GM21447 (cell line): Measurements from ENCODE around the gene CNTNAP2.

Experiments used
- ATAC-seq: cut with Tn5 transposase; IDR thresholded peaks from one replicate; pipeline ENCODE4 v1.9.1; 2021; ENCODE audit not compliant: unreplicated experiment

Gene CNTNAP2

DNA sequence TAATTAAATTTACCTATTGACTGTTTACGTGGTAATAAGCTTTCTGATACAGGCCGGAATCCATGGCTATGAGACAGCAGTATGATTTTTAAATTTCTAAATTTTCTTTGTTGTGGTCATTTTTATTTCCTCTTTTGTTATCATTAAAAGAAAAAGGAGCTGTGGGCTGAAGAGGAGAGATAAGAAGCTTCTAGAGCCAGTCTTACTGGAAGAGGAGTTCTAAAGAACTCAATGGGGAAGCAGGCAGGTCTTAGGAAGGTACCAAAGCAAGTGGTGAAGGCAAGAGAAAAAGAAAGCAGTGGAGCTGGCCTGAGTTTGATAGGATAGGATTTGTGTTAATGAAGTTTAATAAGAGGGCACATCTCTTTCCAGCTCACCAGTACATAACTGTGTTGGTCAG is 1187.8 kb downstream of the CNTNAP2 start:
- ATAC-seq: no peak

DNA sequence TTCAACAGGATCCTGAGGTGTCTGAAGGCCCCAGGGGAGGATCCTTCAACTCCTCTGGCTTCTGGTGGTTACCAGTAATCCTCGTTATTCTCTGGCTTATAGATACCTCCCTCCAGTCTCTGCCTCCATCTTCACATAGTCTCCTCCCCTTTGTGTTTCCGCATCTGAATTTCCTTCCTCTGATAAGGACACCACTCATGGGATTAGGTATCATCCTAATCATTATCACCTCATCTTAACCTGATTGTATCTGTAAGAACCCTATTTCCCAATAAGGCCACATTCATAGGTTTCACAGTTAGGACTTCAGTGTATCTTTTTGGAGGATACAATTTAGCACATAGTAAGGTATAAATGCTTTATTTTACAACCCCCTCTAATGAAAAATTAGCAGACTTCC is 1189.2 kb downstream of the CNTNAP2 start:
- no peak for ATAC-seq

DNA sequence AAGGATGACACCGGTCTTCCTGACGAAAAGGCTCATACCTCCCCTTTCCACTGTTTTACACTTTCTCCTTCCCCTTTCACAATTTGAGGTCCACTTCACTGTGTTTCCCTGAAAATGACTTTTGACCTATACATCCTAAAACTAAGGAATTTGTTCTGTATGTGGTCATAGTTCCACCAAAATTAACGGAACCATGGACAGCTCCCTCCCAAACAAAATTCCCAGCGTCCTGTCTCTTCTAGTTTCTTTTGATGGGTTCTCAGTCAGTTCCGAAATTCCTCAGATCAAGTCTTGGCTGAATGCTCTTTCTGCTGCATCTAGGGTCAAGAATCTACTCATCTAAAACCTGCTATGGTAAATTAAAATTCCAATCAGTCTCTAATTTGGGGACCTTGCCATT is 1191.9 kb downstream of the CNTNAP2 start:
- ATAC-seq: no peak

DNA sequence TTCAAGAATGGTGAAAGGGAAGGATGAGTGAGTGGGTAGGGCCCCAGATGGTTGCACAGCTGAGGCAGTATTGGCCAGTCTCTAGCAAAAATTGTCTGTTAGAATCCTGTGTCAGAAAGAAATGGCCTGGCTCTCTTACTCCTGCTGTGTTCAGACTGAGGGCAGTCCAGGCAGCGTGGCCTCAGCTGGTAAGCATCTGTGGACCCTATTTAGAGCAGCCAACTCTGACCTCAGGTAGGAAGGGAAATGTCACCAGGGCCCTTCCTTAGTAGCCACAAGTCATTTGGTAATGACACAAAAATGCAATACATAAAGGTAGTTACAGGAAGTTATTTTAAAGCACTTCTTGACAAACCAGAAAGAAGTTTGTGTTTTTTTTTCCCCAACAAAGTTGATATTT is 1194.7 kb downstream of the CNTNAP2 start:
- no peak for ATAC-seq

DNA sequence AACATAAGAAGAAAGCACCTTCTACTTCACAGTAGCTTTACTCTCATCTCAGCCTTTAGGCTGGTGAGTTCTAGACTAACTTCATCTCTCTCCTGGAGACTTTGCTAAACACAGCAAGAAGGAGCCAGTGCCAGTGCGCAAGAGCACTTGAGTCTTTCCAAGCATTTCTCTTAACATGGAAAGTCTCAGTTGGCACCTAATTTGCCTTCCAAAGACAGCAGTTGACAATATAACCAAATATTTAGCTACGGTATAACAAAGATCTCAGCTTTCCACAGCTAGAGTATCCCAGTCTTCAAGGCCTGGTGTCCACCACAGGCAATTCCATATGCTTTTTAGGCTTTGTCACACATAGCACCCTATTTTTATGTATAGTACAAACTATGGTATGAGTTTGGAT is 1204.9 kb downstream of the CNTNAP2 start:
- no peak for ATAC-seq

DNA sequence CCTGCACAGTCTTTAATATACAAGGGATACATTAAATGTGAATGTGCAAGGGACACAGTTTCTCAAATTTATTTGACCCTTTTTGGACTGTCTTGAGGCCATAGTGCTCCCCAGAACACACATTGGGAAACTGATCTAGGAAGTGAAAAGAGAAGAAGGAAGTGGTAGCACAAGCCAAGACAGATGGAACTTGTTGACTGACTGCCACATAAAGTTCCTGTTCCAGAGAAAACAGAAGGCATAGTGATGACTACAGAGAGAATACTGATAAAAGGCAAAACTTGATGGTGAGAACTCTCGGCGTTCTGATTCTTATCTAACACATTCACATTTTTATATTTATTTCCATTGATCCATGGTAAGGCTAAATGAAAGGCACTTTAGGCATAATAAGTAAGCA is 1216.4 kb downstream of the CNTNAP2 start:
- no peak for ATAC-seq

DNA sequence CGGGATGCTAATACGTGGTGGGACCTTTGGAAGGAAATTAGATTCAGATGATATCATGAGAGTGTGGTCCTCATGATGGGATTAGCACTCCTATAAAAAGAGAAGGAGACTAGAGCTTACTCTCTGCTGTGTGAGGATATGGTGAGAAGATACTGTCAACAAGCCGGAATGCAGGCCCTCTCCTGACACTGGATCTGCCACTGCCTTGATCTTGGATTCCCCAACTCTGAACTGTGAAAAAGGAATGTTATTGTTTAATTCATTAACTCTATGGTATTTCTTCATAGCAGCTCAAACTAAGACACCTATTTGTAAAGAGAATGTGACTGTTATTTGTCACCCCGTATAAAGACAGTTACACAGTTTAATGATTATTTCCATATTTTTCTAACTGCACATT is 1246.5 kb downstream of the CNTNAP2 start:
- ATAC-seq: no peak

DNA sequence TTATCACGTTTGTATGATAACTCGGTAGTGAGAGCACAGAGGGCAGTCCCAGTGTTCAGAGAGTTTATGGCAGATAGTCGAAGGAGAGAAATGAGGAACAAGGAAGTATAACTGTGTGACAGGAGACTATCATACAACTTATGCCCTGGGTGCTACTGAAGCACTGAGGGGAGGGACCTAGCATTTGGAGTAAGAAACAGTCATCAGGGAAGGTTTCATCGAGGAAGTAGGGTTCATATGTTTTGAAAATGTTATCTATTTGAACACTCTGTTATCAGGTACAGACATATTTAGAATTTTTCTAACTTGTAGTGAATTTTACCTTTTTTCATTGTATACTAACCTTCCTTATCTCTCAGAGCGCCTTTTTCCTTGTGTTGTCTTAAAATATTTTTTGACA is 1259.6 kb downstream of the CNTNAP2 start:
- no peak for ATAC-seq

DNA sequence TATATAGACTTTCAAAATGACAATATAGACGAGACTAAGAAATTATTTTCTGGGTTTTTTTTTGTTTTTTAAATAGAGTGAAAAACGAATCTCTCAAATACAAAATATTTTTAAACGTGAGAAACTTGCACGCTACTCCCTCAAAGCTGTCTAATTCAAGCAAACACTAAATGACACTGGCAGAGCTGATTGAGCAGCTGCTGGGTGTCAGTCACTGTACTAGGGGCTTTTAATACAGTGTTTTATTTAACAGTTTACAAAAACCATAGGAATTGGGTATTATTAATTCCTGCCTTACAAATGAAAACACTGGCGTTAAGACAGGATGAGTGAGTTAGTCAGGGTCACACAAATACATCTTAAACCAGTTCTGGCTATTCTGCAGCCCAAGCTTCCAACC is 1264.3 kb downstream of the CNTNAP2 start:
- no peak for ATAC-seq

DNA sequence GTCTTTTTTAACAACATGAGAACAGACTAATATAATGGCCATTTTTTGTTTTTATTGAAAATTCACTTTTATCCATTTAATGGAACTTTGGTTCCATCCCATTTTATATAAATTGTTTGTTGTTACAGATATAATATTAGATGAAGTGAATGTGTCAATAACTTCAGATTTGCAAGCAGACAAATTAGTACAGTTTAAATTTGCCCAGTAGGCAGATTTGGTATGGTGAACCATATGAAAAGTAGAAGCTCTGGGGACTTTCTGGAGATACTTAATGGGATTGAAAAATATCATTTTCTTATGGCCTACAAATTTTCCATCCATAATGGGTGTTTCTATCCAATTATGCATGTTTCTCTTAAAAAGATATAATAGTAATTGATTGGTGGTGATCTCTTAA is 1277.7 kb downstream of the CNTNAP2 start:
- ATAC-seq: no peak

DNA sequence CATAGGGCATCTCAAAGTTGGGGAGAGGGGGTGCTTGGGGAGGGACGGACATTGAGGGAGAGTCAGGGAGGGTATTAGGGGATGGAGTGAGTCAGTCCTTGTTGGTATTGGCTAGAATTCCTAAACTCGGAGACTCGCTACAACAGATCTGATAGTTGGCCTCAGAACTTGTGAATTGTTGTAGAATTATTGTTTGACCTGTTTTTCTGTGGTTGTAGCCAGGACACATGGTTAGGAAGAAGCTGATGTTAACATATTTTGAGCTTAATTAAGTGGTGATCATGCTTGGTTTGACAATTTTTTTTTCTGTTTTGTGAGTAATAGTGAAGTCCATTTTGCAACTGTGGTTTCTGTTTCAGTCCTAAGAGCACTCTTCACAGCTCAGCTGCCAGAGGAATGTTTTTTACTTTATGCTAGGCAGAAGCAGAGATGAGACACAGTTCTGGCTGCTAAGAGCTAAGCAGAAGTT is 1283.7 kb downstream of the CNTNAP2 start:
- no peak for ATAC-seq

DNA sequence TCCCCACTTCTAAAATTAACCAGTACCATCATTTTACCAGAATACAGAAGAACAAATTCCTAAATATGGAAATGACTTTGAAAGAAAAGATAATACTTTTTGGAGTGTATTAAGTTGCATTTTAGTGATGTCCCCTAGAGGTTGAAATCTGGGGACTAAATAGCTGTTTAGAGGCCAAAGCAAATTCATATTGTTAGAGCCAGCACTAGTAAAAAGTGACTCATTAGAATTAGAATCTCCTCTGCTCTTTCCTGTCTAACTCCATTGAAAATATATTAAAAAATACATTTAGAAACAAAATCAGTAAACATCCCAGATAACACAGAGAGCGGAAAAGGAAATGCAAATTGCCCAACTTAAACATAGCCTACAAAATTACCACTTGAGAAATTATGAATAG is 1284.3 kb downstream of the CNTNAP2 start:
- ATAC-seq: no peak

DNA sequence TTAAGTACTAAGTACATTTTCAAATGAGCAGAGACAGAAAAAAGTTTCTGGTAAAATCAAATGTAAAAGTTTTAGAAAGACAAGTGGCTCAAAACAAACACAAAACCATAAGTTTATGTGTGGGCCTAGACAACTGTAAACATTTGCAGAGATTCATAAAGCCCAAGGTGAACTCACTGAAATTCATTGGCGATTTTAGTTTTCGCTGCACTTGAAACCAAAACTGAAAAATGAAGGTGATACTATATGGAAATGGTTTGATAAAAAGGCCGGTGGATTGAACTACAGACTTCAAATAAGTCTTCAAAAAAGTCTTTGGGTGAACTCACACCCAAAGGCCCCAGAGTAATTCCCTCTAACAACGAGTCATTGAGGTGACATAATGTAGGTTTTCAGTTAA is 1289.0 kb downstream of the CNTNAP2 start:
- ATAC-seq: no peak

DNA sequence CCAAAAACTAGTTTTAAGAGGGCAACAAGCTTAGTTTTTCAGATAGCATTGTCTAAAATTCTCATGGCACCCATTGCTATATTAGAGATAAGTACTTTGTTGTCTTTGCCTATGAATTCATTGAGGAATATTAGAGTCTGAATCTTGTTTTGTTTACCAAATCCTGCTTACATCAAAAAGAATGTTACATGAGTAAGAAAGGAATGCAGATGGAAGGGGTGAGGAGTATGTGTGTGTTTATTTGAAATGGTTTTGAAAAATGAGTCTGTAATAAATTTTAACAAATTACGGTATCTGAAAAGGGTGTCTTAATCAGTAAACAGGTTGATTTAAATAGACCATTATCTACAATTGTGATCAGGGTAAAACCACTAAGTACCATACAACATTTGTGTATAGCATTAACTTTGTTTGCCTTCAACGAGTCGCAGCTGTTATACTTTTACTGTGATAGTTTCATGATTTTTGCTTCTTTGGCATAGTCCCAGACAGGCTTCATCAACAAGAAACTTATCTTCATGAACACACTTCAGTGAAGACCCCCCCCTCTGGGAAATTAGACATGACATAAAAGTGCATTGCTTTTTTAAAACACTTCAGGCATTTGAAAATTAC is 1290.0 kb downstream of the CNTNAP2 start:
- no peak for ATAC-seq

DNA sequence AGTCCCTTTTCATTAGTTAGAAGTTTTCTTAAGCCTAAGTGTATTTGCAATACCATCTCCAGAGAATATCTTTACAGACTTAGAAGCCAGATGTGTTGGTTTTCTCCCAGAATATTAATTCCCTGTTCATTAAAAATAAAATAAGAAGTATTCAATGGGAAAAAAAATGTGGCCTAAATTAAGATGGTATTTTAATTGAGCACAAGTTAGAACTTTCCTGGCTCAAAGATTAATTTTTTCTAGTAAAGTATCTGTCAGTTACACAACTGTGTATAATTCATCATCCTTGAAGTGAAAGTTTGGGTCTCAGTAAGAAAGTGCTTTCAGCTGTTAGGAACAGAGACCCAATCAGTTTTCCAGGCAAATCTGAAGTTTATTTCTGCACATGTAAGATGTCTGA is 1294.5 kb downstream of the CNTNAP2 start:
- ATAC-seq: no peak

DNA sequence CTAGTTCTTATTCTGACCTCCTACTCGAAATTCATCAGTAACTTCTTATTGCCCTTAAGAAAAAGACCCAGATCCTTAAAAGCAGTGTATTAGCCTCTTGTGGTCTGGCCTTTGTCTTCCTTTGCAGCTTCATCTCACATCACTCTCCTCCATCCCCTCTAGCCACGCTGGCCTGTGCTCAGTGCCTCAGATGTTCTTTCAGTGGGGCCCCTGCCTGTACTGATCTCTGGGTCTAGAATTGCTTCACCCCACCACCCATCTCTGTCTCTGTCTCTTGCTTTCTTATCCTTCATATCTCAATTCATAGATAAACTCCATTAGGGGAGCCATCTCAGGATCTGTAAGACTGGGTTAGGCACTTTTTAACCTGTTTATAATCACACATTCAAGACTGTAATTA is 1295.5 kb downstream of the CNTNAP2 start:
- ATAC-seq: no peak

DNA sequence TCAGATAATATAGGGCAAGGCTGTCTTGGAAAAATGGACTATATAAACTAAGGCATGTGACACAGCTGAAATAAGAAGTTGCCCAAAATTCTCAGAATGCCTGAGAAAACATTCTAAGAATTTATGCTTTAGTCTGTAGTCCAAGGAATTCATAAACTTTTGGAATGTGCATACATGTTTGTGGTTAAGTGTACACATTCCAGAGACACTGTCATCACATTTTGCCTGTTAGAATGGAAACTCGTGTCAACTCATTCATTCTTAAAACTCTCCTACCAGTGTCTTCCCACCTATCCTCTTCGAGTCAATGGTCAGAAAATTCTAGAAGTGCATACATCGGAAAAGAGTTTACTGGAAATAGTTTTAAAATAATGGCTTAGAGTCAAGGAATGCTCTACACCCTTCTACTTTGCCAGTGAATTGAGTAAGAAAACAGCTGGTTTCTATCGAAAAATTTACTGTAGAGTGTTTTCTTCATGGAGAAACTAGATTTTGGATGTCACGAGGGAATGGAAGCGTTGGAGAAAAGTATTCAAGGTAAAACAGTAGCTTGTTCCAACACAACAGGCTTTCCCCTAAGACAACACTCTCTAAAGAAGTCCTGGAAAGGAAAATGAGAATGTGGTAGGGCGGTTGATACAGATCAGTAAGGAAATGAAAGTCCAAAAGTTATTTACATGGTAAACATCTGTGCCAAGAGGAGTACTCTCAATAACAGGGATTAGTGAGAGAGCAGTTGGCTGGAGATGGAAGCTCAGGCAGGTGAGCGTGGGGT is 1296.4 kb downstream of the CNTNAP2 start:
- ATAC-seq: no peak

DNA sequence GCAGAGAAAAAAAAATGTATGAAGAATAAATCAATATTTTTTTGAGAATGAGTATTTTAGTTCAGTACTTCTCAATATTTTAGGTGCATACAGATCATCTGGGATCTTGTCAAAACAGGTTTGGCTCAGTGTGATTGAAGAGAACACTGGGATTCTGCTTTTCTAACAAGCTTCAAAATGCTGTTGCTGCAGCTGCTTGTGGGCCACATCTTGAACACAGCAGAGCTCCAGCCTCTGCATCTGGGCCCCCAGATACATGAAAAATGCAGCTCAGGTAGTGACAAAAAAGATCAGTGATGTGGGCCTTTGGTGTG is 1296.9 kb downstream of the CNTNAP2 start:
- no peak for ATAC-seq

DNA sequence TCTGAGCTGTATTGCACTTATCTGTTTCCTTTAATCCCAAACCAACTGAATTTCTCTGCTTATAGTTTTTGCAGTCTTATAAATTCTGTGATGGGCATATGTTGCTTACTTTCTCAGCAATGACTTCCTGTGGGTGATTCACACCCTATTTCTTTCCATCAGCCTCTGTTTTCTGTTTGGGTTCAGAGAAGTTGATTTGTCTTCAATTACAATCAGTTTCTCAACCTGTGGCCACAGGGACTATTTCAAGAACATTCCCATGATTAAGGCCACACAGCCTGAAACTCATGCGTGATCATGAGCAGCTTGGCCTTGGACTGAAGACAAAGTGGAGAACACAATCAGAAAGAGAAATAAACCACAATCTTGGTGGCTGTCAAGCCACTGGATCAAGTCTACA is 1299.4 kb downstream of the CNTNAP2 start:
- no peak for ATAC-seq

DNA sequence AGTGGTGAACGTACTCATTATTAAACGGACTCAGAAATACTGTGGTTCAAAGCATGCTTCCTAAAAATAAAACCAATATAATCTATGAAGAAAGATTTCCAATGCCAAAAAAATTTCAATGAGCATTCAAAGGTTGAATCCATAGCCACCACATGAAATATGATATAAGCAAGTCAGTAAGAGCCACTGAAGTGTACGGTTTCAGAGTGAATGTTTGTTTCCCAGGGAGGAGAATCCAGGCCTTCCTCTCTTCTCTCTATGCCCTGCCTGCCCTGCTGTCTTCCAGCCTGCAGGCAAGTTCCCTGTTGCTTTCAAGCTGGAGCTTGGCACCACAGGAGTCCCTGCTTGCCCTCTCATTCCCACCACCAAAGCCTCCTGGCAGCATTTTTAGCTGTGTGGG is 1302.4 kb downstream of the CNTNAP2 start:
- ATAC-seq: no peak

DNA sequence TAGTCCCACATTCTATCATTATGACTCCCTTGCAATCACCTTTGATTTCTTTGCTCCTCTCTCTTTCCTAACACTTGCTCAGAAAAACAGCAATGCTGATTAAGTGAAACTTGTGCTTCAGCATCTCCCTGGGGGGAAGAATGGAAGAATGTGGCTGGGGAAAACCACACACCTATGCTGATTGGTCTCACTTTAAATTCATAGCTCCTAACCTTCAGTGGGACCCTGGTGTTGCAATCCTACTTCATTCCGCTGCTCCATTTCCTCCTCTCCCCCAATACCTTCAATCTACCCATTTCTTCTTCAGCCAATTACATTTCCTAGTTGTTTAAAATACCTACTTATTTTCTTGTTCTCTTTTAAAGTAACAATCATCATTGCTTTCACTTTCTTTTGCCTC is 1307.3 kb downstream of the CNTNAP2 start:
- no peak for ATAC-seq

DNA sequence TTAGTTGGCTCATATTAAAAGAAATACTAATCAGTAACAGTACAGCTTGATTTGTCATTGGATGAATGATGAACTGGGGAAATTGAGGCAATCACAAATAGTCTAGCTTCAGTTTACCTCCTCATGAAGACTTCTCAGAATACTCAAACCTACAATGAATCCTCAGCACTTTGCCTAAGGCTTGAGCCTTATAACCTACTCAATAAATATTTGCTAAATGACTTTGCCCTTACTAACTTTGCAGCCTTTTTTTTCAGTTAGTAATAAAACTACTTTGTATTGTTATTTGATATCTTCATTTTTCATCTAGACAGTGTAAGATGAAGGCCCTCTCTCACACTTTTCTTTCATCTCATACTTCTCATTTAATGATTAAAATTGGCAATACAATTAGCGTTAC is 1311.5 kb downstream of the CNTNAP2 start:
- ATAC-seq: no peak

DNA sequence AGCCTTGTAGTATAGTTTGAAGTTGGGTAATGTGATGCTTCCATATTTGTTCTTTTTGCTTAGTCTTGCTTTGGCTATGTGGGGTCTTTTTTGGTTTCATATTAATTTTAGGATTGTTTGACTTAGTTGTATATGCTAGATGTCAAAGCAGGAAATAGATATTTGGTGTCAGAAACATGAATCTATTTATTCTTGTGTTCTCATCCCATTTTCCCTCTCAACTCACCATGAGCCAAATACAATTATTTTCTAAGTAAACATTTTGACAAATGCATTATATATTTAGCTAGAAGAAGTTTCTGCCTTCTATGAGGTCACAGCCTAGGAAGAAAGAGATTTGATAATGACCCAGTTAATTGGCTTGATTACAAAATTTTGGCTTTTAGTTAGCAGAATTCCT is 1313.4 kb downstream of the CNTNAP2 start:
- no peak for ATAC-seq
